Left ventricle myocardium inferior (tissue), 1 donor: ENCODE data around the gene KCNQ1. TPM values are rescaled to one million over a fixed set of nuclear protein-coding genes. Genes with fewer than 3 reads are reported as not detected.

ENCODE experiments used
- DNase-seq: peaks from one replicate; pipeline ENCODE4 v3.0.0-alpha.2; 2020
- H3K27ac ChIP-seq: fragments of 200-600 bp; replicated peaks from 2 replicates; pipeline ENCODE4 v1.8.0; 2021
- H3K27me3 ChIP-seq: fragments of 200-600 bp; 2 replicates; pipeline ENCODE4 v1.8.0; 2021; ENCODE audit warnings: low read depth
- H3K36me3 ChIP-seq: fragments of 200-600 bp; 2 replicates; pipeline ENCODE4 v1.8.0; 2021
- H3K4me1 ChIP-seq: fragments of 200-600 bp; 2 replicates; pipeline ENCODE4 v1.8.0; 2021
- H3K4me3 ChIP-seq: fragments of 200-600 bp; 2 replicates; pipeline ENCODE4 v1.8.0; 2021; ENCODE audit warnings: mild to moderate bottlenecking, moderate library complexity
- H3K9me3 ChIP-seq: fragments of 200-600 bp; replicated peaks from 2 replicates; pipeline ENCODE4 v1.8.0; 2021
- CTCF ChIP-seq: fragments of 200-600 bp; IDR thresholded peaks from 2 replicates; pipeline ENCODE4 v1.8.0; 2021; ENCODE audit warnings: antibody characterized with exemption, mild to moderate bottlenecking, borderline replicate concordance
- intact Hi-C: fragments of 100-400 bp; cut with micrococcal nuclease; formaldehyde crosslinking; loops from one replicate; pipeline ENCODE4 v1.11.0; 2022
- total RNA-seq: library from RNA; stranded (reverse); fragmentation: NEBNext Ultra II Directional; extraction: Animal tissue kit (Norgen Biotek cat#: 25700); gene quantifications from one replicate; pipeline ENCODE4 v1.2.1, GENCODE V29; 2021
- donor health status: DM: no; HTN: yes; CAD: no; lungs with severe emphysema.

The KCNQ1 gene
- total RNA-seq, 1 donor from 2014 or later = 41.8 TPM

DNA sequence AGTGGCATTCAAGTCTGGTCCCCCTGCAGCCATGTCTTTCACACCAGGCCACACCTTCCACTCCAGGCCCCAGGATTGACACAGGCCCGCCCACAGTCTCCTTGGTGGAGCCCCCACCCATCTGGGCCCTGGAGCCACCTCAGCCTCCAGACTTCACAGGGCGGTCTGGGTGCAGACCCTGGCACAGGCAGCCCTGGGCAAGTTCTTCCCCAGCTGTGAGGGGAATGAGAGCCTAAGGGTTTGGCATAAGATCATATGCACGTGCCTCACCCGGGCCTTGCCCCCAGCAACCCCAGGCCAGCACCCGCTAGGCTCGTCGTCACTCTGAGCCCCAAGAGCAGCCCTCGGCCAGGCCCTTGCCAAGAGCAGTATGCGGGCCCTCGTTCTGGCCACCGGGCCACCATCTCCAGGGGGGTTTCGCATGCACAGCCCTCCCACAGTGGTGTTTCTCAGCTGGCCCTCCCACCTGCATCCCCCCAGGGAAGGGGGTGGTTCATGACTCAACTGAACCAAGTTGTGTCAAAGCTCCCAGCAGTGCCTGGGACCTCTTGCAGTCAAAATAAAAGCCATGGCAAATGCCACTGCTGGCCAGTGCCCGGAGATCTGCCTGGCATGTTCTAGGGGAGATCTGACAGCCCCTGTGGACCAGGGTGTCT, 325.4 kb downstream of the KCNQ1 start:
- H3K27me3 ChIP-seq = no peaks in the 10 kb centered on the region
- no peak overlapping the region for H3K4me3 ChIP-seq
- H3K9me3 ChIP-seq = no peaks in the 10 kb centered on the region
- no peaks in the 10 kb centered on the region for H3K36me3 ChIP-seq
- no peak for DNase-seq
- TF ChIP-seq CTCF = no peak
- H3K27ac ChIP-seq = no peak overlapping the region
- H3K4me1 ChIP-seq = no peaks in the 10 kb centered on the region
- intact Hi-C loops = no loop called here

- DNase-seq = no peak
- H3K4me1 ChIP-seq = no peaks in the 10 kb centered on the region
- no peak for TF ChIP-seq CTCF
- H3K4me3 ChIP-seq = no peak overlapping the region
- H3K9me3 ChIP-seq = no peaks in the 10 kb centered on the region
- no peaks in the 10 kb centered on the region for H3K36me3 ChIP-seq
- no peaks in the 10 kb centered on the region for H3K27me3 ChIP-seq
- intact Hi-C loops = no loop called here
- H3K27ac ChIP-seq = no peak overlapping the region
Observed at GRCh38 chr11:2770761-2771301, 326.0 kb downstream of the KCNQ1 start.

GRCh38 chr11:2771758-2772466, 327.1 kb downstream of the KCNQ1 start:
- intact Hi-C loops = no loop called here
- H3K9me3 ChIP-seq = no peaks in the 10 kb centered on the region

DNA sequence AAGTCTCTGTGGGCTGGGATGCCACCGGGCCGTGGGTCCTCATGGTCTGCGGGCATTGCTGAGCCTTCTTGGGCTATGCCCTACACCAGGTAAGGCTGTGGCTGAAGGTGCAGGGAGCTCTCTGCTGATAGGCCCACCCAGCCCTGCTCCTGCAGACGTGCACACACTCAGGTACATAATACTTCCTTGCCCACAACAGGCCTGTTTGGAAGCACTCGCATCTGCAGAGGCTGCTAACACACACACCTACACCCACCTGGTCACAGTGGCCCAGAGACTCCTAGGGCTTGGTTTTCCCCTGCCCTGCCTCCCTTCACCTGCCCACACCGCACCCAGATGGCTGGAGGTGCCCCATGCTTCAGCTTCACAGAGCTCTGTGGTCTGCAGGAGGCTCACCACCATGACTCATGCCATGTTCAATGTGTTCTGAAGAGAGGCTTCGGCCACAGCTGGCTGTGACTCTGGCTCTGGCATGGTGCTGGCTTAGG, 327.8 kb downstream of the KCNQ1 start:
- no peak for TF ChIP-seq CTCF
- Histone ChIP-seq H3K27me3 (no peaks in the 10 kb centered on the region), H3K27ac (no peak overlapping the region), H3K4me1 (peaks cover 9% of the 10 kb centered on the region), H3K9me3 (no peaks in the 10 kb centered on the region), H3K36me3 (no peaks in the 10 kb centered on the region), H3K4me3 (no peak overlapping the region)
- no peak for DNase-seq
- intact Hi-C loops = no loop called here

More at GRCh38 chr11:2771758-2772466, 327.1 kb downstream of the KCNQ1 start:
- no peak for TF ChIP-seq CTCF
- no peak overlapping the region for H3K4me3 ChIP-seq
- H3K27me3 ChIP-seq = no peaks in the 10 kb centered on the region
- H3K4me1 ChIP-seq = peaks cover 2% of the 10 kb centered on the region
- DNase-seq = peak; percentile 12
- H3K27ac ChIP-seq = no peak overlapping the region
- no peaks in the 10 kb centered on the region for H3K36me3 ChIP-seq

DNA sequence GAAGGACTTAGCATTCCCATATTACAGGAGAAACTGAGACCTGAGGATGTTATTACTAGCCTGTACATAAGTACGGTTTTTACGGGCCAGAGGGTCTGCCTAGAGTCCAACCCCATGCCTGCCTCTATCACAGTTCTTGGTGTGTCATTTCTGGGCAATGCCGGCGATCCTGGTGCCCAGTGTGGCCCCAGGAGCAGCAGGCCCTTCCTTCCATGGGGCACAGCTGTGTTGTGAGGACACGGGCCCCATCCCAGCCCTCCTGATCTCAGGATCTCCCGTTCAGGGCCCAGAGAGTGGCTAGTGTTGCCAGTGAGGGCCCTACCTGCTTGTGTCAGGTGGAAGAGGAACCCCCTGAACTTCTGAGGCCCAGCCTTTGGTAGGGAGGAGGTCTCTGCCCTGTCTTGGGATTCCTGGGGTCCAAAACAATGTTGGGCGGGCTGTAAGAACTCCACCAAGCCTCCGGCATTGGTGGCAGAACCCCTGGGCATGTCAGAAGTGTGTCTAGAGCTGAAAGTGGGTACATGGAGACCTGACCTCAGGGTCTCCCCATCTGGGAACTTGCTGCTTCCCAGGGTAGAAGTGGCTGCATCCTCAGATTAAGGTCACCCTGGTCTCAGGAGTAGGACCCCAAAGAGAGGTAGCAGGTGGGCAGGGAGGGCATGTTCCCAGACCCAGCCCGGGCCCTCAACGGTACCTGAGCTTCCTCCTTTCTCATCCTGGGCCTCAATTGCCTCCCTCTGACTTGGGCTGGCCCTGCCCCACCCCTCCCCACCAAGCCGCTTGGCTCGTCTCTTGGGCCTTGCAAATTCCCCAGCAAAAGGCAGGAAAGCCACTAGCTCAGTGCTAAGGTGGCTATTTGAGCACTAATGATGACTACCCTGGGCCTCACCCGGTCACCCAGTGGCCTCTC, 329.6 kb downstream of the KCNQ1 start:
- TF ChIP-seq CTCF = no peak
- no peak overlapping the region for H3K27ac ChIP-seq
- no peak overlapping the region for H3K4me3 ChIP-seq
- H3K27me3 ChIP-seq = no peaks in the 10 kb centered on the region
- no peak for DNase-seq
- H3K4me1 ChIP-seq = peaks cover 27% of the 10 kb centered on the region
- no peaks in the 10 kb centered on the region for H3K36me3 ChIP-seq
- intact Hi-C loops = no loop called here
- no peaks in the 10 kb centered on the region for H3K9me3 ChIP-seq
